K562 (cell line): ENCODE data around the gene SAV1. TPM values are rescaled to one million over a fixed set of nuclear protein-coding genes. Genes with fewer than 3 reads are reported as not detected.

Source experiments
- CUX1 ChIP-seq: fragments of 200-800 bp; sonication (Bioruptor generic); IDR thresholded peaks from 2 replicates; pipeline ENCODE4 v1.6.1; 2016; ENCODE audit warnings: missing genetic modification characterization, missing compliant biosample characterization
- E2F5 ChIP-seq: sonication (generic); formaldehyde crosslinking; IDR thresholded peaks from 2 replicates; pipeline ENCODE4 v1.8.0; 2022; ENCODE audit warnings: mild to moderate bottlenecking, missing genetic modification reagents
- HNRNPH1 ChIP-seq: fragments of 200-400 bp; formaldehyde crosslinking; optimal IDR thresholded peaks from 2 replicates; pipeline ENCODE3; 2017; ENCODE audit warnings: low read depth, mild to moderate bottlenecking, low read length, moderate library complexity
- PRMT5 ChIP-seq: sonication (generic); formaldehyde crosslinking; IDR thresholded peaks from 2 replicates; pipeline ENCODE4 v1.5.0; 2020; ENCODE audit warnings: missing genetic modification reagents
- PTBP1 ChIP-seq: fragments of 200-400 bp; formaldehyde crosslinking; IDR thresholded peaks from 2 replicates; pipeline ENCODE4 v1.6.1; 2017; ENCODE audit warnings: low read depth, low read length
- ZNF253 ChIP-seq: fragments of 250-450 bp; sonication (Bioruptor Pico); conservative IDR thresholded peaks from 2 replicates; pipeline ENCODE4 v1.6.1; 2021; ENCODE audit warnings: mild to moderate bottlenecking
- polyA plus RNA-seq, 8 experiments: library from polyadenylated mRNA; depleted of rRNA in 4 of 8; stranded (reverse) in 5 of 8; unstranded in 3 of 8; fragments of >200 nt; fragmentation: Nextera tagmentation in 2 of 8; fragmentation: Illumina TruSeq in 1 of 8; extraction: Ambion mirVana in 2 of 8; extraction: Trizol in 1 of 8; gene quantifications; 2 replicates each; pipeline versions ENCODE4 v1.2.1 to v1.2.3, GENCODE V29; 2011 to 2014; ENCODE audit warnings: inconsistent platforms in 1 of 8, missing spikeins in 1 of 8
- total RNA-seq, 7 experiments: library from RNA; depleted of rRNA in 6 of 7; stranded (reverse); fragments of >200 nt in 6 of 7; fragmentation: Illumina TruSeq in 2 of 7; extraction: Trizol in 2 of 7; gene quantifications; 2 replicates each; pipeline versions ENCODE4 v1.2.1 to v1.2.3, GENCODE V29; 2011 to 2021; ENCODE audit warnings: low replicate concordance in 1 of 7

The SAV1 gene
- total and polyA plus RNA-seq, 9 of the 15 experiments (the other 6 are each of a cell fraction or from before 2014, with no cell fraction given): 6.5 to 18.1 (median 16.1) TPM

DNA sequence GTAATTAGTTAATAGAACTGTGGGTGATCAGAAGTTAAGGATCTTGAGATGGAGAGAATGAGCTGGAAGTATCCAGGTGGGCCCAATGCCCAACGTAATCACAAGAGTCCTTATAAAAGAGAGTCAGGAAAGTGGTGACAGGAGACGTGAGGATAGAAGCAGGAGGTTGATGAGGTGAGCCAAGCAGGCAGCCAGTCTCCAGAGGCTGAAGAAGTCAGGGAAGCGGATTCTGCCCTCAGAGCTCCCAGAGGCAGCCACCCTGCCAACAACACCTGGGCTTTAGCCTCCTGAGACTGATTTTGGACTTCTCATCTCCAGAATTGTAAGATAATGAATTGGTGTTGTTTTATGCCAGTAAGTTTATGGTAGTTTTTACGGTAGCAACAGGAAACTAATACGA lies 10.1 kb upstream of the SAV1 start (continued):
- TF ChIP-seq CUX1 (CRISPR knock-in tag) (no peak), HNRNPH1 (no peak), PTBP1 (no peak), PRMT5 (CRISPR knock-in tag) (no peak), ZNF253 (CRISPR knock-in tag) (no peak), E2F5 (no peak)
